WTC11 (cell line): ENCODE results near the gene PAIP1. TPM values are rescaled to one million over a fixed set of nuclear protein-coding genes. Genes with fewer than 3 reads are reported as not detected.

Source experiments
- ATAC-seq: fragments of 200-7000 bp; cut with Tn5 transposase; 2 replicates; pipeline ENCODE4 v1.10.0; 2021; ENCODE audit warnings: mild to moderate bottlenecking, moderate library complexity
- CTCF ChIA-PET: fragments of 300-600 bp; sonication (Branson Sonifier 250); formaldehyde crosslinking; loops from one replicate; lab custom pipeline; 2021; ENCODE audit warnings: antibody characterized with exemption; lab: Charles Lee
- POLR2A ChIA-PET: fragments of 350-600 bp; sonication (Branson Sonifier 250); formaldehyde crosslinking; loops from one replicate; lab custom pipeline; 2021; ENCODE audit warnings: antibody characterized with exemption; lab: Charles Lee
- DNase-seq: peaks from one replicate; pipeline ENCODE4 v3.0.0; 2021; ENCODE audit warnings: low spot score
- H3K27ac Mint-ChIP-seq: 2 replicates; pipeline ENCODE4 v1.8.0; 2021; ENCODE audit warnings: mixed read lengths
- H3K27me3 Mint-ChIP-seq: 2 replicates; pipeline ENCODE4 v1.8.0; 2021; ENCODE audit warnings: low read depth, mild to moderate bottlenecking, moderate library complexity, mixed read lengths
- H3K36me3 Mint-ChIP-seq: 2 replicates; pipeline ENCODE4 v1.8.0; 2021; ENCODE audit warnings: mixed read lengths
- H3K4me1 Mint-ChIP-seq: 2 replicates; pipeline ENCODE4 v1.8.0; 2022; ENCODE audit warnings: mixed read lengths
- H3K4me3 Mint-ChIP-seq: 2 replicates; pipeline ENCODE4 v1.8.0; 2021; ENCODE audit warnings: mild to moderate bottlenecking, moderate library complexity, mixed read lengths
- H3K9me3 Mint-ChIP-seq: 2 replicates; pipeline ENCODE4 v1.8.0; 2021; ENCODE audit warnings: mixed read lengths
- CREM ChIP-seq: sonication (generic); formaldehyde crosslinking; IDR thresholded peaks from 2 replicates; pipeline ENCODE4 v1.8.1; 2022; ENCODE audit warnings: mild to moderate bottlenecking, missing genetic modification reagents, moderate library complexity
- ESRRA ChIP-seq: sonication (generic); formaldehyde crosslinking; IDR thresholded peaks from 2 replicates; pipeline ENCODE4 v1.8.1; 2022; ENCODE audit warnings: mild to moderate bottlenecking, missing genetic modification reagents, borderline replicate concordance
- GABPB1 ChIP-seq: sonication (generic); formaldehyde crosslinking; IDR thresholded peaks from 2 replicates; pipeline ENCODE4 v1.8.1; 2023; ENCODE audit warnings: mild to moderate bottlenecking, missing genetic modification reagents
- JUN ChIP-seq: sonication (generic); formaldehyde crosslinking; IDR thresholded peaks from 2 replicates; pipeline ENCODE4 v1.8.0; 2023; ENCODE audit warnings: mild to moderate bottlenecking, missing genetic modification reagents
- RORB ChIP-seq: fragments of 250-450 bp; sonication (Bioruptor Pico); IDR thresholded peaks from 2 replicates; pipeline ENCODE4 v1.9.0; 2021; ENCODE audit warnings: mild to moderate bottlenecking
- SMAD4 ChIP-seq: sonication (generic); formaldehyde crosslinking; IDR thresholded peaks from 2 replicates; pipeline ENCODE4 v1.8.0; 2022; ENCODE audit warnings: mild to moderate bottlenecking, missing genetic modification reagents
- SOX15 ChIP-seq: fragments of 250-450 bp; sonication (Bioruptor Pico); IDR thresholded peaks from 2 replicates; pipeline ENCODE4 v1.9.0; 2021; ENCODE audit warnings: mild to moderate bottlenecking
- ZNF121 ChIP-seq: sonication (generic); formaldehyde crosslinking; IDR thresholded peaks from 2 replicates; pipeline ENCODE4 v1.8.0; 2023; ENCODE audit warnings: missing genetic modification reagents
- ZNF317 ChIP-seq: sonication (generic); formaldehyde crosslinking; IDR thresholded peaks from 2 replicates; pipeline ENCODE4 v1.8.1; 2023; ENCODE audit warnings: low read depth, mild to moderate bottlenecking, moderate library complexity, missing genetic modification reagents, borderline replicate concordance
- ZNF416 ChIP-seq: fragments of 250-450 bp; sonication (Bioruptor Pico); IDR thresholded peaks from 2 replicates; pipeline ENCODE4 v1.9.0; 2021; ENCODE audit warnings: mild to moderate bottlenecking, inconsistent platforms
- total RNA-seq: library from RNA; stranded (reverse); gene quantifications from 3 replicates; pipeline ENCODE4 v1.2.3, GENCODE V29; 2021
- TF ChIP-seq, protein P1 (sequence below): sonication (generic); formaldehyde crosslinking; conservative IDR thresholded peaks from 2 replicates; pipeline ENCODE4 v1.8.1; 2022; ENCODE audit warnings: mild to moderate bottlenecking, missing genetic modification reagents
- TF ChIP-seq, protein P2 (sequence below): sonication (generic); formaldehyde crosslinking; IDR thresholded peaks from 2 replicates; pipeline ENCODE4 v1.8.0; 2022; ENCODE audit warnings: mild to moderate bottlenecking, missing genetic modification reagents
- TF ChIP-seq, protein P3 (sequence below): sonication (generic); formaldehyde crosslinking; IDR thresholded peaks from 2 replicates; pipeline ENCODE4 v1.8.1; 2023; ENCODE audit warnings: mild to moderate bottlenecking, missing genetic modification reagents, borderline replicate concordance
- TF ChIP-seq, protein P4 (sequence below): sonication (generic); formaldehyde crosslinking; IDR thresholded peaks from 2 replicates; pipeline ENCODE4 v1.8.1; 2023; ENCODE audit warnings: mild to moderate bottlenecking, missing genetic modification reagents, moderate library complexity
- TF ChIP-seq, protein P5 (sequence below): sonication (generic); formaldehyde crosslinking; IDR thresholded peaks from 2 replicates; pipeline ENCODE4 v1.8.0; 2023; ENCODE audit warnings: mild to moderate bottlenecking, missing genetic modification reagents

Gene PAIP1
- total RNA-seq, 1 experiment from 2014 or later: 82.5 TPM

DNA sequence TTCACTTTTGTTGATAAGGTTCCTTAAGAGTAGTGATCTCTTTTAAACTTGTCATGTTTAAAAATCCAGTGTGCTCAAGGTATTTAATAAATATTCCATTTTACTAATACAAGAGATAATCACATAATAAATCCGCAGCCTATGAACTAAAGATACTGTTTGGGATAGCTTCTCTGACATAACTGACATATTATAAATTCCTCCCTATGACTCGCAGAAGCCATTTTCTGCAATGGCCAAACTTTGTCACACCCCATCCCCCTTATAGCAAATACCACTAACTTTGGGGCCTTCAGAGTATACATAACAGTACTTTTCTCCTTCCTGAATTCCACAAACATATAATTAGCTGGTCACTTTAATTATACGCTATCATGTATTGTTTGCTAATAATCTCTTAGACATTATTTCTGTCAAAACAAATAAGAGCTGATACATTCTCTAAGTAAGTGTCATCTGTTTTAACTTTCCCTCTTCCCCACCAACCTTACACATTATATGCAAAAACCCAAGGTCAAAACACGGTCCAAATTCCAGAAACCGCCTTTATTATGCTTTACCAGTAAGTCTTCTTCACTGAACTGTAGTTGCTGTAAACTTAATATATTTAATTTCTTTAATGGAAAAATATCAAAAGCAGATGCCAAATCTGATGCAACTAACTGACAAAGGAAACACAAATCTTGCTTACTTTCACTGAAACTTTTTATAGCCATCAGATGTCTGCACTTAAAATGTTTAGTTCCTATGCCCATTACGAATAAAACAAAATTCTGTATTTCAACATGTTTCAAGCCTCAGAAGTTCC lies 74.2 kb downstream of the PAIP1 start:
- H3K36me3 Mint-ChIP-seq: peaks cover 2% of the 10 kb centered on the region; the same call in 1 of the 2 replicates
- ATAC-seq (no peak), DNase-seq (no peak)
- no peaks in the 10 kb centered on the region for H3K9me3 Mint-ChIP-seq
- H3K27ac Mint-ChIP-seq: peak overlapping the region; percentile 83
- TF ChIP-seq, protein P1, sequence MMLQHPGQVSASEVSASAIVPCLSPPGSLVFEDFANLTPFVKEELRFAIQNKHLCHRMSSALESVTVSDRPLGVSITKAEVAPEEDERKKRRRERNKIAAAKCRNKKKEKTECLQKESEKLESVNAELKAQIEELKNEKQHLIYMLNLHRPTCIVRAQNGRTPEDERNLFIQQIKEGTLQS (CRISPR knock-in tag): no peak
- TF ChIP-seq, protein P2, sequence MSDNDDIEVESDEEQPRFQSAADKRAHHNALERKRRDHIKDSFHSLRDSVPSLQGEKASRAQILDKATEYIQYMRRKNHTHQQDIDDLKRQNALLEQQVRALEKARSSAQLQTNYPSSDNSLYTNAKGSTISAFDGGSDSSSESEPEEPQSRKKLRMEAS (CRISPR knock-in tag): no peak
- TF ChIP-seq, protein P3, sequence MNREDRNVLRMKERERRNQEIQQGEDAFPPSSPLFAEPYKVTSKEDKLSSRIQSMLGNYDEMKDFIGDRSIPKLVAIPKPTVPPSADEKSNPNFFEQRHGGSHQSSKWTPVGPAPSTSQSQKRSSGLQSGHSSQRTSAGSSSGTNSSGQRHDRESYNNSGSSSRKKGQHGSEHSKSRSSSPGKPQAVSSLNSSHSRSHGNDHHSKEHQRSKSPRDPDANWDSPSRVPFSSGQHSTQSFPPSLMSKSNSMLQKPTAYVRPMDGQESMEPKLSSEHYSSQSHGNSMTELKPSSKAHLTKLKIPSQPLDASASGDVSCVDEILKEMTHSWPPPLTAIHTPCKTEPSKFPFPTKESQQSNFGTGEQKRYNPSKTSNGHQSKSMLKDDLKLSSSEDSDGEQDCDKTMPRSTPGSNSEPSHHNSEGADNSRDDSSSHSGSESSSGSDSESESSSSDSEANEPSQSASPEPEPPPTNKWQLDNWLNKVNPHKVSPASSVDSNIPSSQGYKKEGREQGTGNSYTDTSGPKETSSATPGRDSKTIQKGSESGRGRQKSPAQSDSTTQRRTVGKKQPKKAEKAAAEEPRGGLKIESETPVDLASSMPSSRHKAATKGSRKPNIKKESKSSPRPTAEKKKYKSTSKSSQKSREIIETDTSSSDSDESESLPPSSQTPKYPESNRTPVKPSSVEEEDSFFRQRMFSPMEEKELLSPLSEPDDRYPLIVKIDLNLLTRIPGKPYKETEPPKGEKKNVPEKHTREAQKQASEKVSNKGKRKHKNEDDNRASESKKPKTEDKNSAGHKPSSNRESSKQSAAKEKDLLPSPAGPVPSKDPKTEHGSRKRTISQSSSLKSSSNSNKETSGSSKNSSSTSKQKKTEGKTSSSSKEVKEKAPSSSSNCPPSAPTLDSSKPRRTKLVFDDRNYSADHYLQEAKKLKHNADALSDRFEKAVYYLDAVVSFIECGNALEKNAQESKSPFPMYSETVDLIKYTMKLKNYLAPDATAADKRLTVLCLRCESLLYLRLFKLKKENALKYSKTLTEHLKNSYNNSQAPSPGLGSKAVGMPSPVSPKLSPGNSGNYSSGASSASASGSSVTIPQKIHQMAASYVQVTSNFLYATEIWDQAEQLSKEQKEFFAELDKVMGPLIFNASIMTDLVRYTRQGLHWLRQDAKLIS (CRISPR knock-in tag): no peak
- no peak for TF ChIP-seq CREM (CRISPR knock-in tag)
- TF ChIP-seq ZNF416 (CRISPR knock-in tag): no peak
- no peak for TF ChIP-seq JUN
- no peak for TF ChIP-seq ESRRA (CRISPR knock-in tag)
- no peak for TF ChIP-seq SMAD4 (CRISPR knock-in tag)
- TF ChIP-seq, protein P4, sequence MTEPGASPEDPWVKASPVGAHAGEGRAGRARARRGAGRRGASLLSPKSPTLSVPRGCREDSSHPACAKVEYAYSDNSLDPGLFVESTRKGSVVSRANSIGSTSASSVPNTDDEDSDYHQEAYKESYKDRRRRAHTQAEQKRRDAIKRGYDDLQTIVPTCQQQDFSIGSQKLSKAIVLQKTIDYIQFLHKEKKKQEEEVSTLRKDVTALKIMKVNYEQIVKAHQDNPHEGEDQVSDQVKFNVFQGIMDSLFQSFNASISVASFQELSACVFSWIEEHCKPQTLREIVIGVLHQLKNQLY: no peak
- no peak for TF ChIP-seq ZNF121 (CRISPR knock-in tag)
- no peak for TF ChIP-seq GABPB1
- TF ChIP-seq ZNF317 (CRISPR knock-in tag): no peak
- no peak for TF ChIP-seq SOX15 (CRISPR knock-in tag)
- no peak for TF ChIP-seq RORB (CRISPR knock-in tag)
- TF ChIP-seq, protein P5, sequence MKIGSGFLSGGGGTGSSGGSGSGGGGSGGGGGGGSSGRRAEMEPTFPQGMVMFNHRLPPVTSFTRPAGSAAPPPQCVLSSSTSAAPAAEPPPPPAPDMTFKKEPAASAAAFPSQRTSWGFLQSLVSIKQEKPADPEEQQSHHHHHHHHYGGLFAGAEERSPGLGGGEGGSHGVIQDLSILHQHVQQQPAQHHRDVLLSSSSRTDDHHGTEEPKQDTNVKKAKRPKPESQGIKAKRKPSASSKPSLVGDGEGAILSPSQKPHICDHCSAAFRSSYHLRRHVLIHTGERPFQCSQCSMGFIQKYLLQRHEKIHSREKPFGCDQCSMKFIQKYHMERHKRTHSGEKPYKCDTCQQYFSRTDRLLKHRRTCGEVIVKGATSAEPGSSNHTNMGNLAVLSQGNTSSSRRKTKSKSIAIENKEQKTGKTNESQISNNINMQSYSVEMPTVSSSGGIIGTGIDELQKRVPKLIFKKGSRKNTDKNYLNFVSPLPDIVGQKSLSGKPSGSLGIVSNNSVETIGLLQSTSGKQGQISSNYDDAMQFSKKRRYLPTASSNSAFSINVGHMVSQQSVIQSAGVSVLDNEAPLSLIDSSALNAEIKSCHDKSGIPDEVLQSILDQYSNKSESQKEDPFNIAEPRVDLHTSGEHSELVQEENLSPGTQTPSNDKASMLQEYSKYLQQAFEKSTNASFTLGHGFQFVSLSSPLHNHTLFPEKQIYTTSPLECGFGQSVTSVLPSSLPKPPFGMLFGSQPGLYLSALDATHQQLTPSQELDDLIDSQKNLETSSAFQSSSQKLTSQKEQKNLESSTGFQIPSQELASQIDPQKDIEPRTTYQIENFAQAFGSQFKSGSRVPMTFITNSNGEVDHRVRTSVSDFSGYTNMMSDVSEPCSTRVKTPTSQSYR (CRISPR knock-in tag): no peak
- H3K27me3 Mint-ChIP-seq: no peaks in the 10 kb centered on the region
- H3K4me1 Mint-ChIP-seq: peaks cover 9% of the 10 kb centered on the region
- ChIA-PET CTCF (no interaction called here), POLR2A (interaction anchor here (1.1 to 2.0 kb wide), 2 partner anchors 13 to 121 kb away, joined by 3 to 9 read pairs; partner anchors contain the start of gene NNT)
- H3K4me3 Mint-ChIP-seq: peak overlapping the region; percentile 98

Other genes with a start within 250 kb of the PAIP1 start
- gene HMGCS1, start 243.7 kb downstream of the PAIP1 start, total RNA-seq: 176 to 199 TPM (median 178 TPM) in 3 replicates
- 1.4 to 2.2 TPM (median 1.9 TPM) in 3 replicates for gene CCL28, start 144.7 kb downstream of the PAIP1 start, total RNA-seq
- gene TMEM267, start 73.2 kb downstream of the PAIP1 start, total RNA-seq: 6.0 to 6.6 TPM (median 6.4 TPM) in 3 replicates
- 7.3 to 9.7 TPM (median 9.4 TPM) in 3 replicates for gene C5orf34, start 41.9 kb downstream of the PAIP1 start, total RNA-seq
- gene NNT, start 46.1 kb upstream of the PAIP1 start, total RNA-seq: 32.0 to 37.6 TPM (median 33.1 TPM) in 3 replicates